ENCODE data around the gene BHLHE40.

DNA sequence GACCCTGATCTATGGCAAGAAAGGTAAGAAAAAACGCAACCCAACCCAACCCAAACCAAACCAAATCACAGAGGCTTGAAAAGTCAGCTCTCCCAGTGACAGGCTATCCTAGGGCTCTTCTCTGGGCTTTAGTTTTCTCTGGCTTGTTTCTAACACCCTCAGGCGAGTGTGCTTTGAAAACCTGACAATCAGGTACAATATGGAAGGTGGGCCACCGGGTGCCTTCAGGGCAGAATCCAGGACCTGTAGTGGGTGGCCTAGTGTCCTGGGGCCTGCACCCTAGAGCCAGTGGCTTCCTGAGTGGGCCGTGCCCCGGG lies 46.8 kb downstream of the BHLHE40 start:
- TF ChIP-seq EZH2 (IDR thresholded peaks at IDR 0.05; ENCODE audit: borderline replicate concordance, low read depth, low read length, severe bottlenecking), result no peak
- TF ChIP-seq, protein P1, sequence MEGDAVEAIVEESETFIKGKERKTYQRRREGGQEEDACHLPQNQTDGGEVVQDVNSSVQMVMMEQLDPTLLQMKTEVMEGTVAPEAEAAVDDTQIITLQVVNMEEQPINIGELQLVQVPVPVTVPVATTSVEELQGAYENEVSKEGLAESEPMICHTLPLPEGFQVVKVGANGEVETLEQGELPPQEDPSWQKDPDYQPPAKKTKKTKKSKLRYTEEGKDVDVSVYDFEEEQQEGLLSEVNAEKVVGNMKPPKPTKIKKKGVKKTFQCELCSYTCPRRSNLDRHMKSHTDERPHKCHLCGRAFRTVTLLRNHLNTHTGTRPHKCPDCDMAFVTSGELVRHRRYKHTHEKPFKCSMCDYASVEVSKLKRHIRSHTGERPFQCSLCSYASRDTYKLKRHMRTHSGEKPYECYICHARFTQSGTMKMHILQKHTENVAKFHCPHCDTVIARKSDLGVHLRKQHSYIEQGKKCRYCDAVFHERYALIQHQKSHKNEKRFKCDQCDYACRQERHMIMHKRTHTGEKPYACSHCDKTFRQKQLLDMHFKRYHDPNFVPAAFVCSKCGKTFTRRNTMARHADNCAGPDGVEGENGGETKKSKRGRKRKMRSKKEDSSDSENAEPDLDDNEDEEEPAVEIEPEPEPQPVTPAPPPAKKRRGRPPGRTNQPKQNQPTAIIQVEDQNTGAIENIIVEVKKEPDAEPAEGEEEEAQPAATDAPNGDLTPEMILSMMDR (IDR thresholded peaks at IDR 0.05; ENCODE audit: borderline replicate concordance, extremely low read depth, low read length, poor library complexity, severe bottlenecking), result no peak

All from DND-41 (cell line).